Uterus (tissue), 4 donors: ENCODE measurements around the gene HLF. TPM values are rescaled to one million over a fixed set of nuclear protein-coding genes. Genes with fewer than 3 reads are reported as not detected.

Source experiments
- DNase-seq, 2 donors: peaks; one replicate each; pipeline ENCODE4 v3.0.0-alpha.2; 2019 to 2020
- H3K27ac ChIP-seq, 2 donors: fragments of 200-600 bp; sonication (generic); 1 replicate in 1 of 2; 2 replicates in 1 of 2; pipeline ENCODE4 v1.5.1; 2016 to 2018
- H3K27me3 ChIP-seq, 2 donors: fragments of 200-600 bp; sonication (generic); one replicate each; pipeline ENCODE4 v1.5.1; 2018 to 2019; ENCODE audit warnings: control low read depth in 1 of 2
- H3K36me3 ChIP-seq, 2 donors: fragments of 200-600 bp; sonication (generic); one replicate each; pipeline ENCODE4 v1.5.1; 2019; ENCODE audit warnings: control low read depth in 1 of 2
- H3K4me1 ChIP-seq, 2 donors: fragments of 200-600 bp; sonication (generic); one replicate each; pipeline ENCODE4 v1.5.1; 2018 to 2019; ENCODE audit warnings: control low read depth in 1 of 2
- H3K4me3 ChIP-seq, 2 donors: fragments of 200-600 bp; sonication (generic); 1 replicate in 1 of 2; 2 replicates in 1 of 2; pipeline ENCODE4 v1.5.1; 2018 to 2019; ENCODE audit warnings: mild to moderate bottlenecking in 1 of 2
- H3K9me3 ChIP-seq, 2 donors: fragments of 200-600 bp; sonication (generic); one replicate each; pipeline ENCODE4 v1.5.1; 2019; ENCODE audit warnings: control low read depth in 1 of 2
- CTCF ChIP-seq, 4 experiments: fragments of 200-600 bp in 2 of 4; fragments of 450-650 bp in 2 of 4; sonication (generic) in 2 of 4; IDR thresholded peaks; one replicate each; pipeline ENCODE4 v1.5.1; 2016 to 2019; ENCODE audit warnings: antibody characterized with exemption in 4 of 4, mild to moderate bottlenecking in 2 of 4, moderate library complexity in 1 of 4
- POLR2A ChIP-seq, 2 donors: fragments of 450-650 bp; IDR thresholded peaks; one replicate each; pipeline ENCODE4 v1.6.1; 2016; ENCODE audit warnings: antibody characterized with exemption in 2 of 2, mild to moderate bottlenecking in 1 of 2, moderate library complexity in 1 of 2
- intact Hi-C: fragments of 100-400 bp; cut with DNase I; formaldehyde crosslinking; loops from one replicate; pipeline ENCODE4 v1.15.1; 2023; ENCODE audit warnings: low total_unique reads
- total RNA-seq, 4 donors: library from RNA; depleted of rRNA in 3 of 4; stranded (reverse); fragments of >200 nt in 3 of 4; gene quantifications; one replicate each; pipeline versions ENCODE4 v1.1.0 to v1.2.4, GENCODE V29; 2014 to 2023
- donor health status: DM: yes; HTN: yes; CAD: no.

The HLF gene
- total RNA-seq, 4 donors from 2014 or later: 12.0 to 81.2 (median 50.4) TPM

- H3K36me3 ChIP-seq: no peaks in the 10 kb centered on the region
- H3K4me3 ChIP-seq: no peak overlapping the region
- intact Hi-C loops: no loop called here
- H3K27ac ChIP-seq: no peak overlapping the region
- no peaks in the 10 kb centered on the region for H3K4me1 ChIP-seq
- H3K27me3 ChIP-seq: no peaks in the 10 kb centered on the region
- DNase-seq: no peak
- TF ChIP-seq CTCF (IDR thresholded peaks at IDR 0.05) (no peak), POLR2A (IDR thresholded peaks at IDR 0.05) (no peak)
- H3K9me3 ChIP-seq: no peaks in the 10 kb centered on the region
These were observed 43.1 kb downstream of the HLF start for GRCh38 chr17:55307879-55308278.

GRCh38 chr17:55308613-55309391 lies 44.0 kb downstream of the HLF start:
- no peaks in the 10 kb centered on the region for H3K36me3 ChIP-seq
- no peak for TF ChIP-seq CTCF (IDR thresholded peaks at IDR 0.05)
- no peak for TF ChIP-seq POLR2A (IDR thresholded peaks at IDR 0.05)
- H3K4me1 ChIP-seq: no peaks in the 10 kb centered on the region
- intact Hi-C loops: no loop called here
- H3K27ac ChIP-seq: no peak overlapping the region
- no peaks in the 10 kb centered on the region for H3K9me3 ChIP-seq
- DNase-seq: no peak
- no peaks in the 10 kb centered on the region for H3K27me3 ChIP-seq
- no peak overlapping the region for H3K4me3 ChIP-seq

- H3K9me3 ChIP-seq: no peaks in the 10 kb centered on the region
- H3K4me1 ChIP-seq: no peaks in the 10 kb centered on the region
- H3K27ac ChIP-seq: no peak overlapping the region
- no peak overlapping the region for H3K4me3 ChIP-seq
- TF ChIP-seq POLR2A (IDR thresholded peaks at IDR 0.05): no peak
- no peak for TF ChIP-seq CTCF (IDR thresholded peaks at IDR 0.05)
- no peak for DNase-seq
- H3K27me3 ChIP-seq: no peaks in the 10 kb centered on the region
- intact Hi-C loops: no loop called here
- H3K36me3 ChIP-seq: no peaks in the 10 kb centered on the region
These were observed 47.1 kb downstream of the HLF start for GRCh38 chr17:55311767-55312375.

- no peaks in the 10 kb centered on the region for H3K9me3 ChIP-seq
- no peaks in the 10 kb centered on the region for H3K27me3 ChIP-seq
- H3K36me3 ChIP-seq: no peaks in the 10 kb centered on the region
- no peak overlapping the region for H3K27ac ChIP-seq
- no peaks in the 10 kb centered on the region for H3K4me1 ChIP-seq
- intact Hi-C loops: no loop called here
- DNase-seq: no peak
- no peak overlapping the region for H3K4me3 ChIP-seq
- TF ChIP-seq CTCF (IDR thresholded peaks at IDR 0.05): no peak
- no peak for TF ChIP-seq POLR2A (IDR thresholded peaks at IDR 0.05)
These were observed 48.1 kb downstream of the HLF start for GRCh38 chr17:55312852-55313251.

GRCh38 chr17:55314061-55314783 lies 49.5 kb downstream of the HLF start:
- no peaks in the 10 kb centered on the region for H3K36me3 ChIP-seq

More at GRCh38 chr17:55314061-55314783, 49.5 kb downstream of the HLF start:
- no peak overlapping the region for H3K4me3 ChIP-seq
- TF ChIP-seq CTCF (IDR thresholded peaks at IDR 0.05): no peak
- no peak for TF ChIP-seq POLR2A (IDR thresholded peaks at IDR 0.05)
- intact Hi-C loops: no loop called here
- H3K27ac ChIP-seq: no peak overlapping the region
- H3K9me3 ChIP-seq: no peaks in the 10 kb centered on the region
- no peaks in the 10 kb centered on the region for H3K4me1 ChIP-seq
- no peak for DNase-seq
- no peaks in the 10 kb centered on the region for H3K27me3 ChIP-seq
